GM12892 (cell line): Measurements from ENCODE around the gene RSU1.

Source experiments
- POLR2A ChIP-seq: IDR thresholded peaks from 2 replicates; pipeline ENCODE4 v1.6.1; 2011; ENCODE audit warnings: low read depth, low read length, control low read depth
- POLR2AphosphoS5 ChIP-seq: IDR thresholded peaks from 2 replicates; pipeline ENCODE4 v1.6.1; 2011; ENCODE audit warnings: low read depth, low read length, control low read depth
- TAF1 ChIP-seq: IDR thresholded peaks from 2 replicates; pipeline ENCODE4 v1.6.1; 2011; ENCODE audit warnings: low read depth, mild to moderate bottlenecking, control low read depth, low read length, borderline replicate concordance

GRCh38 chr10:16606923-16607322 is 210.3 kb downstream of the RSU1 start:
- TF ChIP-seq POLR2A (no peak), TAF1 (no peak), POLR2AphosphoS5 (no peak)
